AG08396 (cell line): Measurements from ENCODE around the gene C20orf96.
"Not testable (repeated sequence)": the region's sequence is repeated elsewhere in the genome, so short reads cannot be mapped to it uniquely, and the experiment has no call there.

Source experiments
- DNase-seq: peaks from one replicate; pipeline ENCODE4 v3.0.0; 2012; ENCODE audit warnings: low spot score, mixed read lengths

Gene C20orf96

GRCh38 chr20:237489-237888 is 53.1 kb downstream of the C20orf96 start:
- DNase-seq = no peak

DNA sequence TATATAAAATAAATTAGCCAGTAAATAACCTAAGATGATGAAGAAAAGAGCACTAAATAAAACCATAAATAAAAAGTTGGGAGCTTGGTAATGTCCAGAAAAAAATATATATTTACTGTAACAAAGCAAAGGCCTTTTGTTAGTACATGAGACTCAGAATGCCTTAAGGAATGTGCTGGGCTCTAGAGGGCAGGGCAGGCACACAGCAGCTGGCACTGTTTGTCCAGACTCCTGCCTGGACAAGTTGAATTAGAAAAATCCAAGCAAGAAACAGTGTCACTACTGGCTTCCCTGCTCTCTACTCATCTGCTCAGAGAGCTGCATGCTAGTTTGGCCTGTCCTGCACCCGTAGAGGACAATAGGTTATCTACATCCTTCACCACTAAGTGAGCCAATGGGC is 54.7 kb downstream of the C20orf96 start:
- DNase-seq = peak; percentile 15

- DNase-seq = no peak
Measured at GRCh38 chr20:227439-228105, 63.0 kb downstream of the C20orf96 start.

- no peak for DNase-seq
Measured at GRCh38 chr20:226958-227357, 63.6 kb downstream of the C20orf96 start, which contains the start of gene DEFB129. Gene DEFB129 (plus strand): TSS chr20:227258. CDS start chr20:227289, 31 bp downstream.

DNA sequence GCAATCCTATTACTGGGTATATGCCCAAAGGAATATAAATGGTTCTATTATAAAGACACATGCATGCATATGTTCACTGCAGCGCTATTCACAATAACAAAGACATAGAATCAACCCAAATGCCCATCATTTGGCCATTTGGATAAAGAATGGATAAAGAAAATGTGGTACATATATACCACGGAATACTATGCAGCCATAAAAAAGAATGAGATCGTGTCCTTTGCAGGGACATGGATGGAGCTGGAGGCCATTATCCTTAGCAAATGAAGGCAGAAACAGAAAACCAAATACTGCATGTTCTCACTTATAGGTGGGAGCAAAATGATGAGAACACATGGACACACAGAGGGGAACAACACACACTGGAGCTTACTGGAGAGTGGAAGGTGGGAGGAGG is 64.7 kb downstream of the C20orf96 start:
- DNase-seq = not testable (repeated sequence)

DNA sequence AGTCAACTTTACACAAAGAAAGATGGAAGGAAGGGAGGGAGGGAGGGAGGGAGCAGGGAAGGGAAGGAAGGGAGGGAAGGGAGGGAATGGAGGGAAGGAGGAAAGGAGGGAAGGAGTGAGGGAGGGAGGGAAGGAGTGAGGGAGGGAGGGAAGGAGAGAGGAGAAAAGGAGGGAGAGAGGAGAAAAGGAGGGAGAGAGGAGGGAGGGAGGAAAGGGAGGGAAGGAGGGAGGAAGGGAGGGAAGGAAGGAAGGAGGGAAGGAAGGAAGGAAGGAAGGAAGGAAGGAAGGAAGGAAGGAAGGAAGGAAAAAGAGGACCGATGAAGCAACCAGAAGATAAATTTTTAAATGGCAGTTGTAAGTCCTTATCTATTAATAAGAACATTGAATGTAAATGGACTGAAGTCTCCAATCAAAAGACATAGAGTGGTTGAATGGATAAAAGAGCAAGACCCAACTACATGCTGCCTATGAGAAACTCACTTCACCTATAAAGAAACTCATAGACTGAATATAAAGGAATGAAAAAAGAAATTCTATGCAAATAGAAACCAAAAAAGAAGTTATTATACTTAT is 69.2 kb downstream of the C20orf96 start:
- DNase-seq = no peak
